Effector memory CD8-positive, alpha-beta T cell (primary cell): ENCODE results near the gene SPPL2C.

Source experiments
- ATAC-seq: fragments of 150-1000 bp; cut with Tn5 transposase; replicated peaks from 2 replicates; pipeline ENCODE4 v1.10.0; 2021; ENCODE audit warnings: mild to moderate bottlenecking, moderate library complexity
- DNase-seq, 3 experiments: peaks; one replicate each; pipeline ENCODE4 v3.0.0; 2021
- H3K27ac Mint-ChIP-seq, 2 donors: one replicate each; pipeline ENCODE4 v1.8.0; 2022; ENCODE audit warnings: mild to moderate bottlenecking in 2 of 2, mixed read lengths in 2 of 2, moderate library complexity in 2 of 2
- H3K27me3 Mint-ChIP-seq, 2 donors: one replicate each; pipeline ENCODE4 v1.8.0; 2022; ENCODE audit warnings: mixed read lengths in 2 of 2
- H3K36me3 Mint-ChIP-seq: one replicate; pipeline ENCODE4 v1.8.0; 2022; ENCODE audit warnings: mild to moderate bottlenecking, moderate library complexity, mixed read lengths; ENCODE audit not compliant: insufficient read depth
- H3K4me1 Mint-ChIP-seq, 2 donors: one replicate each; pipeline ENCODE4 v1.8.0; 2022; ENCODE audit warnings: low read depth in 2 of 2, mixed read lengths in 2 of 2
- H3K4me3 Mint-ChIP-seq, 2 donors: one replicate each; pipeline ENCODE4 v1.8.0; 2022; ENCODE audit warnings: mild to moderate bottlenecking in 2 of 2, mixed read lengths in 2 of 2, moderate library complexity in 2 of 2
- H3K9me3 Mint-ChIP-seq, 2 donors: one replicate each; pipeline ENCODE4 v1.8.0; 2022; ENCODE audit warnings: mixed read lengths in 2 of 2

SPPL2C gene

DNA sequence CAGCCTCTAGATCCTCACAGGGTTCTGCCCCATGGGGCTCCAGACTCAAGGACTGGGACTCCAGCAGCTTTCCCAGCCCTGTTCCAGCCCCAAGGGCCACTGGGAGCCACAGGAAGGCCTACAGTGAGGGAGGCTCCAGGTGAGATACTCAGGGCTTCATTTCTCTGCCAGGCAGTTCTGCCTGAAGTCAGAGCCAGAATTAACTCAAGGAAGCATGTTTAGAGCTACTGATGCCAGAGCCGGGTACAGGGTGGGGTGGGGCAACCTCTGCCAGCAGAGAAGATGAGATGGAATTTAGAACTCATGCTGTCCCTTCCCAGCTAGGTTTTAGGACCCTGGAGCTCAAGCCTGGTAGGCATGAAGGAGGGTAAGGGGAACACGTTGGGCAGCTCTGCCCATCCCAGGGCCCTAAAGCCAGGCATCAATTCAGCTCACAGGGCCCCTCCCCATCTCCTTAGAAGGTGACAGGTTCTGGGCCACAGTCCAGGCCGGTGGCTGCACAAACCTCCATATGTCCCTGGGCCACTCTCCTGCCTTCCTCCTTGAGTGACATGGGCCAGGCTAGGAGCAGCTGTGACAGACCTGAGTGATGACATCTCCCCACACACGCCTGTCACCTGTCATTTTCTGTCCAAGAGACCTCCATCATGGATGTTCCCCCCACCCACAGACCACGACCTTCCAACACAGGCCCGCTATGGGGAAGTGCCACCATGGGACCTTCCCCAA is 24.5 kb upstream of the SPPL2C start:
- Mint-ChIP-seq H3K36me3 (peaks cover 2% of the 10 kb centered on the region), H3K4me1 (no peaks in the 10 kb centered on the region), H3K4me3 (no peak overlapping the region), H3K27ac (no peak overlapping the region), H3K9me3 (no peaks in the 10 kb centered on the region), H3K27me3 (peaks cover 0 to 21% of the 10 kb centered on the region in 2 donors)
- DNase-seq (no peak), ATAC-seq (no peak)

DNA sequence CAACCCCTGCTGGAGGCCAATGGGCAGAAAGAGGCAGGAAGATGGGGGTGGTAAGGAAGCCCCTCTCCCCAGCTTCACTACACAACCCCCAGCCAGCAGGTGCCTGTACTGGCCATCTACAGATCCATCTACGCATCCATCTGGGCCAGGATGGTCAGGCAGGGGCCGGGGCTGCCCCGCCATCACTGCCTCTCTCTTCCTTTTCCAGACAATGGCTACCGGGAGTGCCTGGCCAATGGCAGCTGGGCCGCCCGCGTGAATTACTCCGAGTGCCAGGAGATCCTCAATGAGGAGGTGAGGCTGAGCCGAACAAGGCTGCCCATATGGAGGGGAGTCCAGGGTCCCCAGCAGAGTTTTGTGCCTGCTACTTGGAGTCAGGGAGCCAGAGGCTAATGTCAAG is 23.5 kb upstream of the SPPL2C start:
- H3K9me3 Mint-ChIP-seq, result no peaks in the 10 kb centered on the region
- H3K4me3 Mint-ChIP-seq, result no peak overlapping the region
- DNase-seq, result no peak
- H3K36me3 Mint-ChIP-seq, result no peaks in the 10 kb centered on the region
- peaks cover 0 to 21% of the 10 kb centered on the region in 2 donors for H3K27me3 Mint-ChIP-seq
- ATAC-seq, result no peak
- no peaks in the 10 kb centered on the region for H3K4me1 Mint-ChIP-seq
- H3K27ac Mint-ChIP-seq, result no peak overlapping the region

- H3K36me3 Mint-ChIP-seq, result no peaks in the 10 kb centered on the region
- H3K4me1 Mint-ChIP-seq, result no peaks in the 10 kb centered on the region
- peak; percentile 45 for ATAC-seq
- no peaks in the 10 kb centered on the region for H3K9me3 Mint-ChIP-seq
- H3K4me3 Mint-ChIP-seq, result no peak overlapping the region
- H3K27me3 Mint-ChIP-seq, result peaks cover 4 to 37% of the 10 kb centered on the region in 2 donors
- H3K27ac Mint-ChIP-seq, result no peak overlapping the region
- DNase-seq, result no peak
These were observed 21.1 kb upstream of the SPPL2C start for GRCh38 chr17:45823598-45823997.

DNA sequence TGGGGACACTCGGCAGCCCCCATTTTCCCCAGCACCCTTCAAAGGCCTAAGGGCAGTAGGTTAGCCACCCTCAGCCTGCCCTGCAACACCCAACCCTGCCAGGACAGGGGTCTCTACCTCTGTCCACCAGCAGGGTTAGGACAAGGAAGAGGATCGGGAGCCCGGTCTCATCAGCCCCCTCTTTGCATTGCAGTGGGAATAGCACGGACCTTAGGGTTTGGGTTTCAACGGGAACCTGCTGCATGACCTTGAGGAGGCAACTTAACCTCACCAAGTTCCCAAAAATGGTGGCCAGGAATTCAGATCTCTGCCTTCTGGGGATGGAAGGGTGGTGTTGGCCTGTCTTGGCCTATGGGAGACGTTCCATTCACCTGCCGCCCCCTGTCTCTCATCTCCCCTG is 20.2 kb upstream of the SPPL2C start:
- peaks cover 12 to 46% of the 10 kb centered on the region in 2 donors for H3K27me3 Mint-ChIP-seq
- no peak for DNase-seq
- no peak overlapping the region for H3K4me3 Mint-ChIP-seq
- H3K9me3 Mint-ChIP-seq, result no peaks in the 10 kb centered on the region
- no peak for ATAC-seq
- no peaks in the 10 kb centered on the region for H3K4me1 Mint-ChIP-seq
- no peaks in the 10 kb centered on the region for H3K36me3 Mint-ChIP-seq
- no peak overlapping the region for H3K27ac Mint-ChIP-seq

DNA sequence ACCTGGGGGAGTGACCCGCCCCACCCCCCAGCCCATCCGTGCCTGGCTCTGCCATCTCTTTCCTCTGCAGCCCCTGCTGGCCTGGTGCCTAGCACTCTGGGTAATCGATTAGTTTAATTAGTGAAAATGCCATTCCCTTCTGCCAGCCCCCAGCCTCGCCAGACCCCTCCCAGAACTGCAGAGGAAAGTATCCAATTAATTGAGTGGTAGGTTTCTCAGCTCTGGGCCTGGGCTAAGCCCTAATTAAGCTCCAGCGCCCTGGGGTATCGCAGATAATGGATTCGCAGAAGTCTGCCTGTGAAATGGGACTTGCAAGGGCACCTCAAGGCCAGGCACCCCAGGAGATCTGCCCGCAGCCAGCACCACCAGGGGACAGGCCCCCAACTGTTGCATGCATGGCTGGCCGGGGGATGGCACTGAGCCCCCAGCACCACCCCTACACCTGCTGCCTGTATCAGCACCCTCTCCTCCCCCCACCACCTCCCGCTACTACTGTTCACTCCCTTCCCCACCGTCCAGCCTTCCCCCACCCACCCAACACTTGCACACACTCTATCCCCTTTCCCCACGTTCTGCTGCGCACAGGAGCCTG is 19.7 kb upstream of the SPPL2C start:
- H3K4me3 Mint-ChIP-seq, result no peak overlapping the region
- no peaks in the 10 kb centered on the region for H3K4me1 Mint-ChIP-seq
- peaks cover 15 to 51% of the 10 kb centered on the region in 2 donors for H3K27me3 Mint-ChIP-seq
- ATAC-seq, result no peak
- no peaks in the 10 kb centered on the region for H3K36me3 Mint-ChIP-seq
- DNase-seq, result no peak
- no peak overlapping the region for H3K27ac Mint-ChIP-seq
- no peaks in the 10 kb centered on the region for H3K9me3 Mint-ChIP-seq

DNA sequence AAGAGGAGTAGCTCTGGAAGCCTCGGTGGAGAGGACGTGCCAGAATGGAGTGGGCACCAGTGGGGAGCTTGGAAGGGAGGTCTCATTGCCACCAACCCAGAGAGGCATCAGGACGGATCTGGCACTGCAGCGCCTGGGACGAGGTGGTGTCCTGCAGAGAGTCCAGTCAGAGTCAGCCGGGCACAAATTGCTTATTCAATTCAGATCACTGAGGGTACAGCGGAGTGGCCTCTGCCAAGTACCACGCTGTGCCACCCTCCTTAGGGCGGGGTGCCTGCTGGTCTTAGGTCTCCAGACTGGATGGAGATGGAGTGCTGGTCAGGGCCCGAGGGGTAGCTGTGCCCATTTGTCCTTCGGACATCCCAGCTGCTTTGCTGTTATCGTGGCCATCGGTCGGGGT is 18.9 kb upstream of the SPPL2C start:
- ATAC-seq, result no peak
- Mint-ChIP-seq H3K4me3 (no peak overlapping the region), H3K36me3 (no peaks in the 10 kb centered on the region), H3K27me3 (peaks cover 15 to 50% of the 10 kb centered on the region in 2 donors), H3K4me1 (no peaks in the 10 kb centered on the region), H3K9me3 (no peaks in the 10 kb centered on the region), H3K27ac (no peak overlapping the region)
- no peak for DNase-seq

- no peak for DNase-seq
- Mint-ChIP-seq H3K36me3 (no peaks in the 10 kb centered on the region), H3K4me1 (no peaks in the 10 kb centered on the region), H3K27me3 (peaks cover 15 to 44% of the 10 kb centered on the region in 2 donors), H3K27ac (no peak overlapping the region), H3K9me3 (no peaks in the 10 kb centered on the region), H3K4me3 (no peak overlapping the region)
- no peak for ATAC-seq
These were observed 17.6 kb upstream of the SPPL2C start for GRCh38 chr17:45826919-45827588.

GRCh38 chr17:45828171-45828570 is 16.5 kb upstream of the SPPL2C start:
- Mint-ChIP-seq H3K36me3 (no peaks in the 10 kb centered on the region), H3K27me3 (peaks cover 15 to 44% of the 10 kb centered on the region in 2 donors), H3K4me3 (no peak overlapping the region), H3K9me3 (no peaks in the 10 kb centered on the region), H3K4me1 (no peaks in the 10 kb centered on the region), H3K27ac (no peak overlapping the region)
- no peak for ATAC-seq
- no peak for DNase-seq

GRCh38 chr17:45828582-45829133 is 16.0 kb upstream of the SPPL2C start:
- Mint-ChIP-seq H3K27me3 (peaks cover 16 to 46% of the 10 kb centered on the region in 2 donors), H3K4me1 (no peaks in the 10 kb centered on the region), H3K4me3 (no peak overlapping the region), H3K36me3 (no peaks in the 10 kb centered on the region), H3K9me3 (no peaks in the 10 kb centered on the region), H3K27ac (no peak overlapping the region)
- ATAC-seq (no peak), DNase-seq (no peak)

DNA sequence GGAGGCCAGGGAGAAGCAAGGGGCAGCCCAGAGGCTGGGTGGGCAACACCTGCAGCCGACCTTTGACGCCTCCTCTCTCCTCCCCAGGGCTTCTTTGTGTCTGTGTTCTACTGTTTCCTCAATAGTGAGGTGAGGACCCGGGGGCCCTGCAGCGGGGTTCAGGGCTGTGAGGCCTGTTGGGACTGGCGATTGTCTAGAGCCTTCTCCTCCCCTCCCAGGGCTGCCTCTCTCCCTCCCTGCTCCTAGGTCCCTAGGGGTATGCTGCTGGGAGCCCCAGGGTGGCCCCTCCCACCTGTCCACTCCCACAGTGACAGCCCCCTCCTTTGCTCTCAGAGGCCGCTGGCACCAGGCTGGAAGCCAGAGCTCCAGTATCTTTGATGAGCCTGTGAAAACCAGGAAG is 10.8 kb upstream of the SPPL2C start:
- H3K27me3 Mint-ChIP-seq, result peaks cover 12 to 66% of the 10 kb centered on the region in 2 donors
- H3K9me3 Mint-ChIP-seq, result no peaks in the 10 kb centered on the region
- ATAC-seq (no peak), DNase-seq (no peak)
- no peak overlapping the region for H3K4me3 Mint-ChIP-seq
- H3K27ac Mint-ChIP-seq, result no peak overlapping the region
- no peaks in the 10 kb centered on the region for H3K4me1 Mint-ChIP-seq
- H3K36me3 Mint-ChIP-seq, result no peaks in the 10 kb centered on the region

- Mint-ChIP-seq H3K36me3 (no peaks in the 10 kb centered on the region), H3K27ac (no peak overlapping the region), H3K4me3 (no peak overlapping the region), H3K27me3 (peaks cover 4 to 66% of the 10 kb centered on the region in 2 donors), H3K4me1 (no peaks in the 10 kb centered on the region), H3K9me3 (no peaks in the 10 kb centered on the region)
- DNase-seq, result no peak
- no peak for ATAC-seq
These were observed 9.9 kb upstream of the SPPL2C start for GRCh38 chr17:45834471-45835396.

DNA sequence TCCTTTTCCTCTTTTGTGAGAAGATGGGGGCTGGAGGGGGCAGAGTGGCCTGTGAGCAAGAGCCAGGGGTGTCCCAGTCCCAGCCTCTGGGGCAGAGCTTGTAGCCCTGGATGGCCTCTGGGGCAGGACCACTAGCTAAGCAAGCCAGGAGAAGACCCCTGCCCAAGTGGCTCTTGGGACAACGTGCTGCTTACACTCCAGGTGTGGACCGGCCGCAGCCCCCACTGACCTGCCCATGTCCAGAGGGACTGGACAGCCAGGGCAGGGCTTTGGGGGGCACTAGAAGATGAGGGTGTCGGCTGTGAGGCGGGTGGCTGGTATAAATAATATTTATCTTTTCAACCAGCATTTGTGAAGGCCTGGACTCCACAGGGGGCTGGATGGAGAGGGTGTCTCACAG is 9.2 kb upstream of the SPPL2C start:
- Mint-ChIP-seq H3K27ac (no peak overlapping the region), H3K4me3 (no peak overlapping the region), H3K27me3 (peaks cover 4 to 64% of the 10 kb centered on the region in 2 donors), H3K9me3 (no peaks in the 10 kb centered on the region), H3K36me3 (no peaks in the 10 kb centered on the region), H3K4me1 (no peaks in the 10 kb centered on the region)
- ATAC-seq (no peak), DNase-seq (no peak)
